Immature natural killer cell (primary cell): Measurements from ENCODE around the gene SMIM5. TPM values are rescaled to one million over a fixed set of nuclear protein-coding genes. Genes with fewer than 3 reads are reported as not detected.

ENCODE experiments used
- DNase-seq, 3 donors: peaks; one replicate each; pipeline ENCODE4 v3.0.0; 2022; ENCODE audit warnings: mixed read lengths in 1 of 3
- H3K27ac Mint-ChIP-seq, 6 donors: one replicate each; pipeline ENCODE4 v1.8.0; 2020; ENCODE audit warnings: mixed read lengths in 6 of 6, mild to moderate bottlenecking in 5 of 6, inconsistent platforms in 4 of 6, moderate library complexity in 3 of 6
- H3K27me3 Mint-ChIP-seq, 3 donors: one replicate each; pipeline ENCODE4 v1.8.0; 2020 to 2021; ENCODE audit warnings: low read depth in 3 of 3, mild to moderate bottlenecking in 3 of 3, mixed read lengths in 3 of 3, moderate library complexity in 3 of 3, inconsistent platforms in 1 of 3
- H3K36me3 Mint-ChIP-seq, 3 donors: one replicate each; pipeline ENCODE4 v1.8.0; 2020; ENCODE audit warnings: mixed read lengths in 3 of 3, inconsistent platforms in 2 of 3, mild to moderate bottlenecking in 2 of 3
- H3K4me1 Mint-ChIP-seq, 2 donors: one replicate each; pipeline ENCODE4 v1.8.0; 2020; ENCODE audit warnings: inconsistent platforms in 2 of 2, mild to moderate bottlenecking in 2 of 2, mixed read lengths in 2 of 2, moderate library complexity in 1 of 2
- H3K4me3 Mint-ChIP-seq, 5 donors: one replicate each; pipeline ENCODE4 v1.8.0; 2020; ENCODE audit warnings: mild to moderate bottlenecking in 5 of 5, mixed read lengths in 5 of 5, inconsistent platforms in 3 of 5, moderate library complexity in 3 of 5
- H3K9me3 Mint-ChIP-seq, 6 donors: one replicate each; pipeline ENCODE4 v1.8.0; 2020; ENCODE audit warnings: mild to moderate bottlenecking in 6 of 6, mixed read lengths in 6 of 6, inconsistent platforms in 4 of 6, moderate library complexity in 3 of 6
- polyA plus RNA-seq, 3 donors: library from polyadenylated mRNA; unstranded; fragments of 300-500 nt; fragmentation: Illumina TruSeq; gene quantifications; one replicate each; pipeline ENCODE4 v1.2.3, GENCODE V29; 2021

Gene SMIM5
- polyA plus RNA-seq, 3 donors from 2014 or later, result 1.1 TPM; not detected in 2

DNA sequence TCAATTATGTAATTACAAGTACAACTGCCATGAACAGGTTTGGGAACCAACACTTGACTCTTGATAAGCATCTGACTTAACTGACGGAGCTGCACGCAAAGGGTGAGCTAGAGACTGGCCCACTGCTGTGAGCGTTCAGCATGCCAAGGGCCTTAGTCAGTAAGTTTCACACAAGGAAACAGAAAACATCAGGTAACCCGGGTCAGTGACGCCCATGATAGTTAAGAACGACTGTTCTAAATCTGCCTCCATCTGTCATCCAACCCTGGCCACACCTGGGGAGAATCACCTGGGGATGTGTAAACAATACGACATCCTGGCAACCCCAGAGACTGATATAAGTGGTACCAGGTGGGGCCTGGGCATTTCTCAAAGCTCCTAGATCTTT lies 12.3 kb downstream of the SMIM5 start:
- Mint-ChIP-seq H3K27ac (peak overlapping the region in 3 of 6 donors; percentile 62 to 84 (median 80)), H3K27me3 (peaks cover 0 to 3% (median 2%) of the 10 kb centered on the region in 3 donors), H3K9me3 (no peaks in the 10 kb centered on the region), H3K4me3 (no peak overlapping the region), H3K36me3 (peaks cover 3 to 14% (median 6%) of the 10 kb centered on the region in 3 donors), H3K4me1 (peaks cover 12 to 14% of the 10 kb centered on the region in 2 donors)
- DNase-seq, result no peak

DNA sequence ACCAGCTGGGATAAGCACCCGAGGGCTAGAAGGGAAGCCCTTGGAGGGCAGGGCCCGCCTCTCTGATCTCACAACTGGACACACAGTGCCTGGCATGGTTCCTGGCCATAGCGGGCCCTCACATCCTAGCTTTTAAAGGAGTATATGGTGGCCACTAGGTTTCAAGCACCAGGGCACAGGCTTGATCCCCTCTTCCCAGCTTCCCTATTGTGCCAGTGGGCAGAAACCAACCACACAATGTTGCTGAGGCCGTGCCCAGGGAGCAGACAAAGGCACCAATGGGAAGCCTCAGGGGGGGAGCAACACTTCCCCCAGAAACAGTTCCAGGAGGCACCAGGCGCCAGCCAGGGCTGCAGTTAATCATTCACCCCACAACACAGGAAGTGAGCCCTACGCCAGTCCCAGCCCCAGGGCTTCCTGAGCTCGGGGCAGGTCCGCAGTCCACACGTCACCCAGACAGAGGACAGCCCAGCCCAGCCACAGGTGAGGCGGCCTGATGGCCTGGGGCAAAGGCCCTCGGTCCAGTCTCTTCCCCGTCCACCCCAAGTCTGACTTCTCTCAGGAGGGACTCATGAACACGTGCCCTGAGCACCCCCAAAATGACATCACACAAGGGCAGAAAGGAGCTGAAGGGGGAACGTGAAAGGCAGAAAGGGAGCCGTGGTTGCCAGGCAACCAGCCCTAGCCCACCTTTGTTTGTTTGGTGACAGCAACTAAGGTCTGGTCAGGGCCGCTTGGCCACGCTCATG lies 12.8 kb downstream of the SMIM5 start:
- peak overlapping the region in 4 of 5 donors; percentile 13 to 64 (median 43) for H3K4me3 Mint-ChIP-seq
- peak overlapping the region; percentile 48 to 89 (median 80) for H3K27ac Mint-ChIP-seq
- no peaks in the 10 kb centered on the region for H3K9me3 Mint-ChIP-seq
- H3K27me3 Mint-ChIP-seq, result peaks cover 2 to 3% (median 2%) of the 10 kb centered on the region in 3 donors
- peak; percentile 13 to 36 (median 36) for DNase-seq
- H3K4me1 Mint-ChIP-seq, result peaks cover 12 to 14% of the 10 kb centered on the region in 2 donors
- peaks cover 3 to 17% (median 6%) of the 10 kb centered on the region in 3 donors for H3K36me3 Mint-ChIP-seq

DNA sequence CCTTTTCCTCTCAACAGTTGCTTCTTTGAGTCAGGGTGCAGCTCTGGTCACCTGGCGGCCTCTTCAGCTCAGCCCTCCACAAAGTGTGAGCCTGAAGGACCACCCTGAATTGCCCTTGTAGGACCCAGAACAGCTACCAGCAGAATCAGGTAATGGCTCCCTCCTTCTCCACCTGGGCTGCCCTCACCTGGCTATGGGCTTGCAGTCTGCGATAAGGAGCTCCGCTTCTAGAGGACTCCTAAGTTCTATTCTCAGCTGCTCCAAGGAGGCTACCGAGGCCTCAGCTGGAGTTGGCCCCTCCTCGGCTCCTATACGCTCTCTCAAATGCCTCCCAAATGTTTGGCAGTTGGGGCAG lies 13.4 kb downstream of the SMIM5 start:
- peaks cover 2 to 3% (median 2%) of the 10 kb centered on the region in 3 donors for H3K27me3 Mint-ChIP-seq

DNA sequence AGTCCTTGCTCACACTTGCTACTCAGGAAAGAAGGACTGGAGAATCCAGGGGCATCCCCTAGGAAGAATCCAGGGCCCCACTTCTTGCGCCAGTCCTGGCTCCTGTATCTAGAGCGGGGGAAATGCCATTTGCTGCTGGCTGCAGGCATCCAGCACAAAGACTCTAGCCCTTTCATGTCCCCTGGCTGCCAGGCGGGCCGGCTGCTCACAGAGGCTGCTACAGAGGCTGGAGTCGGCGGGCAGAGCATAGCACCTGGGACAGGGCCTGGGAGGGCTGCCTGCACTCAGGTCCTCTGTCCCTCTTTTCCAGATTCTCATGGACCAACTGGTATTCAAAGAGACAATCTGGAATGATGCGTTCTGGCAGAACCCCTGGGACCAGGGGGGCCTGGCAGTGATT lies 13.8 kb downstream of the SMIM5 start:
- no peak overlapping the region for H3K4me3 Mint-ChIP-seq
- peaks cover 2 to 3% (median 2%) of the 10 kb centered on the region in 3 donors for H3K27me3 Mint-ChIP-seq
- no peaks in the 10 kb centered on the region for H3K9me3 Mint-ChIP-seq
- DNase-seq, result no peak
- peaks cover 12 to 14% of the 10 kb centered on the region in 2 donors for H3K4me1 Mint-ChIP-seq
- H3K27ac Mint-ChIP-seq, result peak overlapping the region in 1 of 6 donors; percentile 80
- H3K36me3 Mint-ChIP-seq, result peaks cover 6 to 17% (median 7%) of the 10 kb centered on the region in 3 donors

More for the DNA sequence above, 13.4 kb downstream of the SMIM5 start:
- no peak for DNase-seq
- Mint-ChIP-seq H3K4me3 (peak overlapping the region in 1 of 5 donors; percentile 57), H3K4me1 (peaks cover 12 to 14% of the 10 kb centered on the region in 2 donors), H3K9me3 (no peaks in the 10 kb centered on the region), H3K36me3 (peaks cover 6 to 17% (median 6%) of the 10 kb centered on the region in 3 donors), H3K27ac (peak overlapping the region in 4 of 6 donors; percentile 7 to 80 (median 65))

DNA sequence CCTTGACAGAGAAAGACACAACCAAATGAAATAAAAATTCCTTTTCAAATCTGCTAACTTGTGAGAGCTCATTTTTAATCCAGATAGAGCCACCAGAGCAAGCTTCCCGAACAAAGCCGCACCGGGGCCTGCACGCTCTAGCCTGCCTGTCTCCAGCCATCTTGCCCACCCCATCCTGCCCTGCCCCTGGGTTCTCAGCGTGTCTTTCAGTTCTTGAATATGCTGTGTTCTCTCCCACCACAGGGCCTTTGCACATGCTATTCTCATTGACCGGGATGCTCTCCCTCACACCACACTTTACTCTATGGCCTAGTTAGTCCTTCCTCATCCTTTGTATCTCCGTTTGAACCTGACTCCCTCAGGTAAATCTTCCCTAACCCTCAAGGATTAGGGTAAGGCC lies 14.7 kb downstream of the SMIM5 start:
- Mint-ChIP-seq H3K4me3 (no peak overlapping the region), H3K9me3 (no peaks in the 10 kb centered on the region), H3K4me1 (peaks cover 12 to 14% of the 10 kb centered on the region in 2 donors), H3K27ac (peak overlapping the region in 1 of 6 donors; percentile 77), H3K36me3 (peaks cover 6 to 17% (median 7%) of the 10 kb centered on the region in 3 donors), H3K27me3 (peaks cover 2 to 3% (median 2%) of the 10 kb centered on the region in 3 donors)
- no peak for DNase-seq

DNA sequence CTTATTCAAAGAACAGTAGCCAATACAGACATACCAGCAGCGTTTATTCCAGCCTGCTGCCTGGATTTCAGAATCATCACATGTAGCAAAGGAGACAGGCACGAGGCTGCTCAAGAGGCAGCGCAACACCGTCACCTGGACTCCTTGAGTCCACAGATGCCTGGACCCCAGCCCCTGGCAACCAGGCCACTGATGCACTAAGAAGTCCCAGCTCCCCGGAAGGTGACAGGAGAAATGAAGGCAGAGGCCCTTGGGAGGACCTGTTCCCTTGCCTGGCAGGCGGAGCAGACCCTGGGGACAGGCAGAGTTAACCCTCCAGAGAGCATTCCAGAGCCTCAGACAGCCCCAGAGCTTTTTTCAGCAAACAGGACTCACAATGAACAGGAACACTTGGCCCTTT lies 16.5 kb downstream of the SMIM5 start:
- Mint-ChIP-seq H3K4me1 (peaks cover 12 to 14% of the 10 kb centered on the region in 2 donors), H3K9me3 (no peaks in the 10 kb centered on the region), H3K4me3 (no peak overlapping the region), H3K27ac (no peak overlapping the region), H3K36me3 (peaks cover 6 to 20% (median 7%) of the 10 kb centered on the region in 3 donors), H3K27me3 (peaks cover 2 to 3% (median 2%) of the 10 kb centered on the region in 3 donors)
- no peak for DNase-seq

DNA sequence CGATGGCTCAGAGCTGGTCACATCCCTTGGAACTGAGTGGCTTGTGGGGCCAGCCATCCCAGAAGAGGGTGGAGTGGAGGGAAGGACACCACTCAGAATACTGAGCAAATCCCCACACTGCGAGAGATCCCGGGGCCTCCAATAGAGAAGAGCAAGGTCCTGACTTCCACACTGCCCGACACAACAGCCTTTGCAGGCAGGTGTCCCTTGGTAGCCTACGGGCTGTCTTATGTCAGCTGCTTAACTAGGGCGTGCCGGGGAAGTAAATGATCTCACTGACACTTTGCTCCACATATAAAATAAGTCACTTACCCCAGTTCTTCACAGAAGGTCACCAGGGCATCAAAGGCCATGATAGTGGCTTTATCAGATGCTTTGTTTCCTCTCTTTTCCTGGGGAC lies 17.6 kb downstream of the SMIM5 start:
- H3K4me1 Mint-ChIP-seq, result peaks cover 7 to 9% of the 10 kb centered on the region in 2 donors
- no peak overlapping the region for H3K4me3 Mint-ChIP-seq
- H3K27me3 Mint-ChIP-seq, result peaks cover 2 to 3% (median 2%) of the 10 kb centered on the region in 3 donors
- no peak for DNase-seq
- peaks cover 6 to 20% (median 7%) of the 10 kb centered on the region in 3 donors for H3K36me3 Mint-ChIP-seq
- no peak overlapping the region for H3K27ac Mint-ChIP-seq
- H3K9me3 Mint-ChIP-seq, result no peaks in the 10 kb centered on the region

DNA sequence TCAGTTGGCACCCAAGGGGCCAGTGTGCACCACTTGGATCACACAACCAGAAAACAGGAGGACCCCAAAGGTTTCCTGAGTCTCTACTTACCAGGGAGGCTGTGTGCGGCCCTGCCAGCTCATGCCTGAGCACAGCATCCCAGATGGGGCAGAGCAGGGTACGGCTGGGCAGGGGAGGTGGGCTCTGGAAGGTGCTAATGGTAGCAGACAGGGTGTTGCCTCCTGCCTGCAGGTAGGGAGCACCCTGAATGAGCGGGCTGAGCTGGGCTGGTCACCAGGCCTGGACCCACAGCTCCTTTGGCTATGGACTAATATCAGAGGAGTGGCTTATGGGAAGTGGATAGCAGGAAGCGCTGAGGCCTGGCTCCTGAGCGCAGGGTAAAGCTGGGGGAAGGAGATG lies 19.1 kb downstream of the SMIM5 start:
- Mint-ChIP-seq H3K27ac (peak overlapping the region in 1 of 6 donors; percentile 28), H3K9me3 (no peaks in the 10 kb centered on the region), H3K4me1 (no peaks in the 10 kb centered on the region), H3K36me3 (peaks cover 6 to 20% (median 7%) of the 10 kb centered on the region in 3 donors), H3K4me3 (no peak overlapping the region), H3K27me3 (peaks cover 0 to 2% (median 2%) of the 10 kb centered on the region in 3 donors)
- DNase-seq, result no peak

DNA sequence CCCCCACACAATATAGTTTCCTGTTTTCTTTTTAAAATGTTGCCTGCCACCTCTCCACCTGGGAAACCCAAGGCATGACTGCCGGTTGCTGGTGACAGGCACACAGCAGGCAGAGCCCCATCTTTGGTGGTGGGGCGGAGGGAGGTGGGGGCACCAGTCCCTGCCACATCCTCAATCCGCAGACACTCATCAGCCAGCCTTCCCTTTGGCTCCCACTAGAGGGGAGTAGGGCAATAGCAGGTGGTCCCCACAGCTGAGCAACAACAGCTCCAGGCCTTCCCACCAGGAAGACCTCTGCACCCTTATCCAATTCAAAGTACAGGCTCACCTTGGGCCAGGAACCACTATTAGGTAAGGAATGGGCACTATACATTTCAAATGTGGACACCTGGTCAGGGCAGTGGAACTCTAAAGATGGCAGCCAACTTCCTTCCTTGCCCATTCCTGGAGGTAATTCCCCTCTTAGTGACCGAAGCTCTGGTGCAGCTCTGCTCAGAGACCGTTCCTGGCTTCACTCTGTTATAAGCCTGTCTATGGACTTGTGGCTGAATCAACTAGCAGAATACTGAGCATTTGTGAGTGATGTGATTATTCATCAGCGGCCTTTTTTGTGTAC lies 19.8 kb downstream of the SMIM5 start:
- H3K27me3 Mint-ChIP-seq, result peaks cover 0 to 2% (median 1%) of the 10 kb centered on the region in 3 donors

DNA sequence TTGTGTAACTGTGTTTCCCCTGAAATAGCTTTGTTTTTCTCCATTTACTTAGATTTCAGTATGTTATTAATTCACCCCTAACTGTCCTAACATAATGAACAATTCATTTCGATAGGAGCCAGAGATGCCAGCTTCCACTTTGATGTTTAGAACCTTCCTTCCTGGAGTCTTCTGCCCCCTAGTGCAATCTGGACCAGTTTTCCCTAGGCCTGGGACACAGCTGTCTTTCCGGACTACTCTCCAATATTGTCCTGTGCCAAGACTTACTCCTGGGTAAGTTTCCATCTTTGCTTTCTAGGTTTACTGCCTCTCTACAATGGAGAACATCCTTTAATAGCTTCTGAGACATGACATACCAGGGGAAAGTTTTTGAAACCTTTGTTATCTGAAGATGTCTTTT lies 20.9 kb downstream of the SMIM5 start:
- H3K4me3 Mint-ChIP-seq, result no peak overlapping the region

More for the DNA sequence above, 19.8 kb downstream of the SMIM5 start:
- H3K36me3 Mint-ChIP-seq, result peaks cover 2 to 16% (median 7%) of the 10 kb centered on the region in 3 donors
- peak in 2 of 3 donors; percentile 19 to 32 for DNase-seq
- no peaks in the 10 kb centered on the region for H3K4me1 Mint-ChIP-seq
- H3K4me3 Mint-ChIP-seq, result no peak overlapping the region
- no peaks in the 10 kb centered on the region for H3K9me3 Mint-ChIP-seq
- peak overlapping the region in 2 of 6 donors; percentile 65 to 76 for H3K27ac Mint-ChIP-seq

DNA sequence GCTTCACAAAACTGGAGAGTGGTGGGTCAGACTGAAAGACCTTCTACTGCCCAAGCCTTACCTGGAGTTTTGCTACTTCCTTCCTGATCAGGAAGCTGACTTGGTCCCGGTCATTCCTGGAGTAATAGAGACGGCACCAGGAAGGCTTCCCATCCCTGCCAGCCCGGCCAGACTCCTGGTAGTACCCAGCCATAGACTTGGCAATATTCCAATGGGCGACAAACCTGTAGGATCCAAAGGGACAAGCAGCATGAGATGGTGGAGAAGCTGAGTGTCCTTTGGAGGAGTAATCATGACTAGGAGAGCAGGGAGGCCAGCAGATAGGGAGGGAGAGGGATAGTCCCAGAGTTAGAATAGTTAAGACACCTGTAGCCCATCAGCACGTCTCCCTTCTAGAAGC lies 25.0 kb downstream of the SMIM5 start:
- Mint-ChIP-seq H3K4me1 (no peaks in the 10 kb centered on the region), H3K4me3 (no peak overlapping the region), H3K9me3 (no peaks in the 10 kb centered on the region), H3K27me3 (no peaks in the 10 kb centered on the region), H3K36me3 (peaks cover 0 to 19% (median 9%) of the 10 kb centered on the region in 3 donors), H3K27ac (no peak overlapping the region)
- no peak for DNase-seq

More for the DNA sequence above, 20.9 kb downstream of the SMIM5 start:
- Mint-ChIP-seq H3K27ac (peak overlapping the region in 1 of 6 donors; percentile 24), H3K9me3 (no peaks in the 10 kb centered on the region), H3K27me3 (peaks cover 0 to 2% (median 0%) of the 10 kb centered on the region in 3 donors), H3K4me1 (no peaks in the 10 kb centered on the region), H3K36me3 (peaks cover 0 to 11% (median 7%) of the 10 kb centered on the region in 3 donors)
- no peak for DNase-seq

DNA sequence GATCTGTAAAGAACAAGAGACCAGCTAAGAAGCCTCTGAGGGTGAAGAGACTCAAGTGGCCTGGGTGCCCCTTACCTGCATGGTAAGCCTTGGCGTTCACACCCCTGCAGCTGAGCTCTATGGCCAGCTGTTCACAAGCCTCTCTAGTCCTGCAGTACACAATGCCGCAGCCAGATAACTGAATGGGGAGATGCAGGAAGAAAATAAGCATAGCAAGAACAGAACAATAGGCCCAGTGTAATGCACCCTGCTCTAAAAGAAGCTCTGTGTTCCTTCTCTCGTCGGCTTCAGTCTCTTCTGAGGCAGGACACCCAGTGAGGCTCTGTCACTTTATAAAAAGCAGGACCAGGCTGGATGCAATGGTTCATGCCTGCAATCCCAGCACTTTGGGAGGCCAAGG lies 28.3 kb downstream of the SMIM5 start:
- Mint-ChIP-seq H3K27ac (no peak overlapping the region), H3K4me3 (no peak overlapping the region), H3K9me3 (no peaks in the 10 kb centered on the region), H3K27me3 (peaks cover 0 to 1% (median 0%) of the 10 kb centered on the region in 3 donors), H3K36me3 (peaks cover 0 to 21% (median 9%) of the 10 kb centered on the region in 3 donors), H3K4me1 (peaks cover 0 to 5% of the 10 kb centered on the region in 2 donors)
- no peak for DNase-seq

DNA sequence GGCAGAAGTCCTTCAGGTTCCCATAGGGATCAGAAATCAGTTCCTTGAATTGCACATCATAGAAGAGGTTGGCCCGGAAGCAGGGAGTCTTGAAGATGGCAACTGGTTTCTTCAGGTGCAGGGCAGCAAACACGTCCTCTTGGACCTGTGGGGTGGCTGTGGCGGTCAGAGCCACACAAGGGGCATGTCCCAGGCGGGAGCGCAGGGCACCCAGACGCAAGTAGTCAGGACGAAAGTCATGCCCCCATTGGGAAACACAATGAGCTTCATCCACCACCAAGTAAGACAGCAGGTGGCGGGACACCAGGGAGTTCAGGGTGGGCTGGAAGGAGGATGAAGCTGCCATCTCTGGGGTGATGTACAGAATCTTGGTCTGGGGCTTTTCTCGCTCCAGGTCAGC lies 29.3 kb downstream of the SMIM5 start:
- peaks cover 0 to 21% (median 9%) of the 10 kb centered on the region in 3 donors for H3K36me3 Mint-ChIP-seq
- no peaks in the 10 kb centered on the region for H3K9me3 Mint-ChIP-seq
- no peak overlapping the region for H3K27ac Mint-ChIP-seq
- peaks cover 0 to 1% (median 0%) of the 10 kb centered on the region in 3 donors for H3K27me3 Mint-ChIP-seq
- no peak for DNase-seq
- peaks cover 0 to 5% of the 10 kb centered on the region in 2 donors for H3K4me1 Mint-ChIP-seq
- H3K4me3 Mint-ChIP-seq, result no peak overlapping the region

DNA sequence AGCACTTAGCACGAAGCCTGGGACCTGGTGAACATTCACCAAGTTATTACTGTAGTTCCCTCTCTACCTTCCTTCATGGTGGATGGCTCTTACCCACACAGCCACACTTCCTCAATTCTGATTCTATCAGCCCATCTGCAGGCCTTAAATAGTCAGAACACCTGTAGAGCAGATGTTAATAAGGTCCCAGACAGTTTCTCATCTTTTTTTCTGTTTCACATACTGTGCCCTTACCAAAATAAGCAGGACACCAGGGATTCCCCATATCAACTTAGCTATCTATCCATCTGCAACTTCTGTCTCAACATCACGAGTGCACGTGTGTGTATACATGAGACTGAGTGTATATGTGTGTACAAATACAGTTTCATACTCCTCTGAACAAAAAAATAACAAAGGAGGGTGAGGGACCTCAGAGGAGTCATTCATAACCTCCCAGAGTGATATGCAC lies 30.9 kb downstream of the SMIM5 start:
- Mint-ChIP-seq H3K4me1 (peaks cover 0 to 5% of the 10 kb centered on the region in 2 donors), H3K9me3 (no peaks in the 10 kb centered on the region), H3K27me3 (peaks cover 0 to 2% (median 1%) of the 10 kb centered on the region in 3 donors), H3K27ac (no peak overlapping the region), H3K4me3 (no peak overlapping the region), H3K36me3 (peaks cover 0 to 21% (median 13%) of the 10 kb centered on the region in 3 donors)
- no peak for DNase-seq
